HEK293 (cell line): ENCODE results near the gene OR6Q1.

Experiments
- CTCF ChIA-PET: fragments of 350-600 bp; formaldehyde crosslinking; extraction: SDS; loops from one replicate; lab custom pipeline; 2021; ENCODE audit warnings: antibody characterized with exemption; lab: Yijun Ruan, JAX
- POLR2A ChIA-PET: fragments of 300-600 bp; formaldehyde crosslinking; extraction: SDS; loops from one replicate; lab custom pipeline; 2020; ENCODE audit warnings: antibody characterized with exemption, inconsistent platforms; lab: Yijun Ruan, JAX
- H3K27ac ChIP-seq: fragments of 200-500 bp; sonication (Bioruptor generic); 2 replicates; pipeline ENCODE4 v1.5.1; 2014; ENCODE audit warnings: low read depth, low read length, control low read depth, inconsistent platforms; ENCODE audit errors: extremely low read depth
- H3K36me3 ChIP-seq, 2 experiments: fragments of 200-500 bp in 1 of 2; sonication (Bioruptor generic) in 1 of 2; 1 replicate in 1 of 2; 2 replicates in 1 of 2; pipeline ENCODE4 v1.5.1; 2014 to 2017; ENCODE audit warnings: inconsistent platforms in 2 of 2, low read length in 2 of 2; ENCODE audit not compliant: control insufficient read depth in 2 of 2, insufficient read depth in 1 of 2
- H3K4me1 ChIP-seq: fragments of 200-500 bp; sonication (Bioruptor generic); 2 replicates; pipeline ENCODE4 v1.5.1; 2014; ENCODE audit warnings: mild to moderate bottlenecking, low read length, inconsistent platforms; ENCODE audit not compliant: control insufficient read depth, insufficient read depth
- H3K4me3 ChIP-seq: 2 replicates; pipeline ENCODE4 v1.5.1; 2011; ENCODE audit warnings: low read depth, mild to moderate bottlenecking, control low read depth, low read length, moderate library complexity
- H3K9me3 ChIP-seq: fragments of 200-500 bp; sonication (Bioruptor generic); 2 replicates; pipeline ENCODE4 v1.5.1; 2014; ENCODE audit warnings: low read depth, low read length, inconsistent platforms; ENCODE audit not compliant: control insufficient read depth, insufficient read depth
- GLI4 ChIP-seq: fragments of 450-650 bp; formaldehyde crosslinking; IDR thresholded peaks from 2 replicates; pipeline ENCODE4 v1.5.1; 2016; ENCODE audit warnings: missing biosample characterization, missing genetic modification characterization
- SP3 ChIP-seq: fragments of 450-650 bp; formaldehyde crosslinking; IDR thresholded peaks from 2 replicates; pipeline ENCODE4 v1.5.1; 2016; ENCODE audit warnings: missing biosample characterization, missing genetic modification characterization
- YY1 ChIP-seq: fragments of 450-650 bp; formaldehyde crosslinking; IDR thresholded peaks from 2 replicates; pipeline ENCODE4 v1.5.1; 2018; ENCODE audit warnings: missing biosample characterization, missing genetic modification characterization
- ZEB2 ChIP-seq: fragments of 450-650 bp; formaldehyde crosslinking; IDR thresholded peaks from 2 replicates; pipeline ENCODE4 v1.5.1; 2016; ENCODE audit warnings: missing biosample characterization, missing genetic modification characterization
- ZNF155 ChIP-seq: fragments of 450-650 bp; formaldehyde crosslinking; IDR thresholded peaks from 2 replicates; pipeline ENCODE4 v1.5.1; 2016; ENCODE audit warnings: missing biosample characterization, missing genetic modification characterization
- ZNF48 ChIP-seq: fragments of 450-650 bp; formaldehyde crosslinking; IDR thresholded peaks from 2 replicates; pipeline ENCODE4 v1.5.1; 2016; ENCODE audit warnings: missing biosample characterization, missing genetic modification characterization
- ZNF521 ChIP-seq: fragments of 450-650 bp; formaldehyde crosslinking; IDR thresholded peaks from 2 replicates; pipeline ENCODE4 v1.5.1; 2017; ENCODE audit warnings: missing biosample characterization, mild to moderate bottlenecking, missing genetic modification characterization
- ZNF747 ChIP-seq: fragments of 450-650 bp; formaldehyde crosslinking; IDR thresholded peaks from 2 replicates; pipeline ENCODE4 v1.5.1; 2016; ENCODE audit warnings: missing biosample characterization, missing genetic modification characterization
- ZNF785 ChIP-seq: fragments of 450-650 bp; formaldehyde crosslinking; IDR thresholded peaks from 2 replicates; pipeline ENCODE4 v1.5.1; 2016; ENCODE audit warnings: missing biosample characterization, missing genetic modification characterization
- ZNF791 ChIP-seq: fragments of 450-650 bp; formaldehyde crosslinking; IDR thresholded peaks from 2 replicates; pipeline ENCODE4 v1.5.1; 2016; ENCODE audit warnings: missing biosample characterization, missing genetic modification characterization
- TF ChIP-seq, protein P1 (sequence below): fragments of 450-650 bp; formaldehyde crosslinking; IDR thresholded peaks from 2 replicates; pipeline ENCODE4 v1.5.1; 2016; ENCODE audit warnings: missing biosample characterization, missing genetic modification characterization
- TF ChIP-seq, protein P2 (sequence below): fragments of 450-650 bp; formaldehyde crosslinking; IDR thresholded peaks from 2 replicates; pipeline ENCODE4 v1.5.1; 2016; ENCODE audit warnings: missing biosample characterization, missing genetic modification characterization
- TF ChIP-seq, protein P3 (sequence below): fragments of 450-650 bp; formaldehyde crosslinking; IDR thresholded peaks from 2 replicates; pipeline ENCODE4 v1.5.1; 2016; ENCODE audit warnings: missing biosample characterization, missing genetic modification characterization
- TF ChIP-seq, protein P4 (sequence below): fragments of 450-650 bp; formaldehyde crosslinking; IDR thresholded peaks from 2 replicates; pipeline ENCODE4 v1.5.1; 2016; ENCODE audit warnings: missing biosample characterization, missing genetic modification characterization
- TF ChIP-seq, protein P5 (sequence below): fragments of 450-650 bp; formaldehyde crosslinking; IDR thresholded peaks from 2 replicates; pipeline ENCODE4 v1.5.1; 2016; ENCODE audit warnings: missing biosample characterization, missing genetic modification characterization
- TF ChIP-seq, protein P6 (sequence below): fragments of 450-650 bp; formaldehyde crosslinking; IDR thresholded peaks from 2 replicates; pipeline ENCODE4 v1.5.1; 2016; ENCODE audit warnings: missing biosample characterization, missing genetic modification characterization

The OR6Q1 gene

DNA sequence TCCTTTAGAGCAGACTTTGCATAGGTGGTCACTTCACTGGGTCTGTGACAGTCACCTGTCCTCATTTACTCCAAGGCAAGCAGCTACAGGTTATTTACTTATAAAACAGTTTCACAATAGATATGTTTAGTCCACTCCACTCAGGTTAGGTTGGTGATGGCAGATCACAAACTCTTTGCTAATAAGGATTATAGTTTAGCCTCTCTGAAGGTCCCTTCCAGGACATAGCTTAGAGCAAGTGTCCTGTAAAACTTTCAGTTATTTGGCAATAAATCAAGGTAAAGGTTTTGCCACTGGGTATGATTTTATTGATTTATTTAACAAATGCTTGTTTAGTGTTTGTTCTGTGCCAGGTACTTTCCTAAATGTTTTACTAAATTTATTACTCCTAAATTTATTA lies 8.8 kb downstream of the OR6Q1 start (continued):
- TF ChIP-seq, protein P1, sequence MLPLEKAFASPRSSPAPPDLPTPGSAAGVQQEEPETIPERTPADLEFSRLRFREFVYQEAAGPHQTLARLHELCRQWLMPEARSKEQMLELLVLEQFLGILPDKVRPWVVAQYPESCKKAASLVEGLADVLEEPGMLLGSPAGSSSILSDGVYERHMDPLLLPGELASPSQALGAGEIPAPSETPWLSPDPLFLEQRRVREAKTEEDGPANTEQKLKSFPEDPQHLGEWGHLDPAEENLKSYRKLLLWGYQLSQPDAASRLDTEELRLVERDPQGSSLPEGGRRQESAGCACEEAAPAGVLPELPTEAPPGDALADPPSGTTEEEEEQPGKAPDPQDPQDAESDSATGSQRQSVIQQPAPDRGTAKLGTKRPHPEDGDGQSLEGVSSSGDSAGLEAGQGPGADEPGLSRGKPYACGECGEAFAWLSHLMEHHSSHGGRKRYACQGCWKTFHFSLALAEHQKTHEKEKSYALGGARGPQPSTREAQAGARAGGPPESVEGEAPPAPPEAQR (tag by site-specific recombination): no peak
- TF ChIP-seq ZNF521 (tag by site-specific recombination) (no peak), GLI4 (tag by site-specific recombination) (no peak), YY1 (tag by site-specific recombination) (no peak), ZEB2 (tag by site-specific recombination) (no peak), ZNF791 (tag by site-specific recombination) (no peak), ZNF48 (tag by site-specific recombination) (no peak)
- TF ChIP-seq, protein P2, sequence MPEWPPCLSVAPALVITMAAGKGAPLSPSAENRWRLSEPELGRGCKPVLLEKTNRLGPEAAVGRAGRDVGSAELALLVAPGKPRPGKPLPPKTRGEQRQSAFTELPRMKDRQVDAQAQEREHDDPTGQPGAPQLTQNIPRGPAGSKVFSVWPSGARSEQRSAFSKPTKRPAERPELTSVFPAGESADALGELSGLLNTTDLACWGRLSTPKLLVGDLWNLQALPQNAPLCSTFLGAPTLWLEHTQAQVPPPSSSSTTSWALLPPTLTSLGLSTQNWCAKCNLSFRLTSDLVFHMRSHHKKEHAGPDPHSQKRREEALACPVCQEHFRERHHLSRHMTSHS: no peak
- TF ChIP-seq, protein P3, sequence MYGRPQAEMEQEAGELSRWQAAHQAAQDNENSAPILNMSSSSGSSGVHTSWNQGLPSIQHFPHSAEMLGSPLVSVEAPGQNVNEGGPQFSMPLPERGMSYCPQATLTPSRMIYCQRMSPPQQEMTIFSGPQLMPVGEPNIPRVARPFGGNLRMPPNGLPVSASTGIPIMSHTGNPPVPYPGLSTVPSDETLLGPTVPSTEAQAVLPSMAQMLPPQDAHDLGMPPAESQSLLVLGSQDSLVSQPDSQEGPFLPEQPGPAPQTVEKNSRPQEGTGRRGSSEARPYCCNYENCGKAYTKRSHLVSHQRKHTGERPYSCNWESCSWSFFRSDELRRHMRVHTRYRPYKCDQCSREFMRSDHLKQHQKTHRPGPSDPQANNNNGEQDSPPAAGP (tag by site-specific recombination): no peak

DNA sequence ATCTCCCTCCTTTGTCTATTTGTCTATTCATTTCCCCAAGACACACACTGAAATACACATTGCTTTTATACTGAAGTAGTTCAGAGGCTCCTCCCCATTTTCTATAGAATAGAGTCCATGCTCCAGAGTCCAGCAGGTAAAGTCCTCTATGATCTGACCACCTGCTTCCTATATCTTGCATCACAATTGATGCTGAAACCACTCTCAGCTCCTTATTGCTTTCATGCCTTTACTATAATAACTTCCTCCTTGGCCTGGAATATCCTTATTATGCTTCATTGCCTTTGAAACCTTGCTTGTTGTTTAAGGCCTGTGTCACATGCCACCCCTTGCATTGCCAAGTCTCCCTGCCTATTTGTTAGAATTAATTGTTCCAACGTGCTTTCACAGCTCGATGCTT lies 12.6 kb downstream of the OR6Q1 start:
- no peak overlapping the region for H3K27ac ChIP-seq
- no peaks in the 10 kb centered on the region for H3K9me3 ChIP-seq
- CTCF ChIA-PET: no interaction called here
- POLR2A ChIA-PET: no interaction called here
- TF ChIP-seq, protein P2: no peak
- TF ChIP-seq ZNF155 (tag by site-specific recombination): no peak
- TF ChIP-seq, protein P4, sequence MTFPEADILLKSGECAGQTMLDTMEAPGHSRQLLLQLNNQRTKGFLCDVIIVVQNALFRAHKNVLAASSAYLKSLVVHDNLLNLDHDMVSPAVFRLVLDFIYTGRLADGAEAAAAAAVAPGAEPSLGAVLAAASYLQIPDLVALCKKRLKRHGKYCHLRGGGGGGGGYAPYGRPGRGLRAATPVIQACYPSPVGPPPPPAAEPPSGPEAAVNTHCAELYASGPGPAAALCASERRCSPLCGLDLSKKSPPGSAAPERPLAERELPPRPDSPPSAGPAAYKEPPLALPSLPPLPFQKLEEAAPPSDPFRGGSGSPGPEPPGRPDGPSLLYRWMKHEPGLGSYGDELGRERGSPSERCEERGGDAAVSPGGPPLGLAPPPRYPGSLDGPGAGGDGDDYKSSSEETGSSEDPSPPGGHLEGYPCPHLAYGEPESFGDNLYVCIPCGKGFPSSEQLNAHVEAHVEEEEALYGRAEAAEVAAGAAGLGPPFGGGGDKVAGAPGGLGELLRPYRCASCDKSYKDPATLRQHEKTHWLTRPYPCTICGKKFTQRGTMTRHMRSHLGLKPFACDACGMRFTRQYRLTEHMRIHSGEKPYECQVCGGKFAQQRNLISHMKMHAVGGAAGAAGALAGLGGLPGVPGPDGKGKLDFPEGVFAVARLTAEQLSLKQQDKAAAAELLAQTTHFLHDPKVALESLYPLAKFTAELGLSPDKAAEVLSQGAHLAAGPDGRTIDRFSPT: no peak
- TF ChIP-seq, protein P3 (tag by site-specific recombination): no peak
- TF ChIP-seq ZNF747 (tag by site-specific recombination): no peak
- TF ChIP-seq, protein P5, sequence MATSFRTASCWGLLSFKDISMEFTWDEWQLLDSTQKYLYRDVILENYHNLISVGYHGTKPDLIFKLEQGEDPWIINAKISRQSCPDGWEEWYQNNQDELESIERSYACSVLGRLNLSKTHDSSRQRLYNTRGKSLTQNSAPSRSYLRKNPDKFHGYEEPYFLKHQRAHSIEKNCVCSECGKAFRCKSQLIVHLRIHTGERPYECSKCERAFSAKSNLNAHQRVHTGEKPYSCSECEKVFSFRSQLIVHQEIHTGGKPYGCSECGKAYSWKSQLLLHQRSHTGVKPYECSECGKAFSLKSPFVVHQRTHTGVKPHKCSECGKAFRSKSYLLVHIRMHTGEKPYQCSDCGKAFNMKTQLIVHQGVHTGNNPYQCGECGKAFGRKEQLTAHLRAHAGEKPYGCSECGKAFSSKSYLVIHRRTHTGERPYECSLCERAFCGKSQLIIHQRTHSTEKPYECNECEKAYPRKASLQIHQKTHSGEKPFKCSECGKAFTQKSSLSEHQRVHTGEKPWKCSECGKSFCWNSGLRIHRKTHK (tag by site-specific recombination): no peak
- TF ChIP-seq, protein P6, sequence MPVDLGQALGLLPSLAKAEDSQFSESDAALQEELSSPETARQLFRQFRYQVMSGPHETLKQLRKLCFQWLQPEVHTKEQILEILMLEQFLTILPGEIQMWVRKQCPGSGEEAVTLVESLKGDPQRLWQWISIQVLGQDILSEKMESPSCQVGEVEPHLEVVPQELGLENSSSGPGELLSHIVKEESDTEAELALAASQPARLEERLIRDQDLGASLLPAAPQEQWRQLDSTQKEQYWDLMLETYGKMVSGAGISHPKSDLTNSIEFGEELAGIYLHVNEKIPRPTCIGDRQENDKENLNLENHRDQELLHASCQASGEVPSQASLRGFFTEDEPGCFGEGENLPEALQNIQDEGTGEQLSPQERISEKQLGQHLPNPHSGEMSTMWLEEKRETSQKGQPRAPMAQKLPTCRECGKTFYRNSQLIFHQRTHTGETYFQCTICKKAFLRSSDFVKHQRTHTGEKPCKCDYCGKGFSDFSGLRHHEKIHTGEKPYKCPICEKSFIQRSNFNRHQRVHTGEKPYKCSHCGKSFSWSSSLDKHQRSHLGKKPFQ (tag by site-specific recombination): no peak
- no peak for TF ChIP-seq SP3
- TF ChIP-seq ZNF785: no peak
- no peaks in the 10 kb centered on the region for H3K4me1 ChIP-seq
- no peaks in the 10 kb centered on the region for H3K36me3 ChIP-seq
- no peak overlapping the region for H3K4me3 ChIP-seq
